Loucy (cell line): ENCODE results near the gene SCAF1.

Source experiments
- H2AFZ ChIP-seq: fragments of 200-600 bp; sonication (generic); 2 replicates; pipeline ENCODE4 v1.6.0; 2016; ENCODE audit warnings: antibody characterized with exemption, mild to moderate bottlenecking, low read length, moderate library complexity
- H3F3A ChIP-seq: fragments of 200-600 bp; 2 replicates; pipeline ENCODE4 v1.6.0; 2016; ENCODE audit warnings: antibody characterized with exemption, low read depth, mild to moderate bottlenecking
- H3K27me3 ChIP-seq: fragments of 200-600 bp; sonication (generic); 2 replicates; pipeline ENCODE4 v1.6.1; 2014; ENCODE audit warnings: low read length, mild to moderate bottlenecking; ENCODE audit not compliant: insufficient read depth, poor library complexity, severe bottlenecking
- H3K36me3 ChIP-seq: fragments of 200-600 bp; sonication (generic); 2 replicates; pipeline ENCODE4 v1.6.1; 2016; ENCODE audit warnings: low read length; ENCODE audit not compliant: insufficient read depth
- H3K4me1 ChIP-seq: fragments of 200-600 bp; sonication (generic); 2 replicates; pipeline ENCODE4 v1.5.1; 2014; ENCODE audit warnings: low read length, mild to moderate bottlenecking; ENCODE audit not compliant: insufficient read depth, poor library complexity, severe bottlenecking
- H3K4me2 ChIP-seq: fragments of 200-600 bp; sonication (generic); 2 replicates; pipeline ENCODE4 v1.6.0; 2014; ENCODE audit warnings: antibody characterized with exemption, low read length, low read depth, mild to moderate bottlenecking; ENCODE audit not compliant: poor library complexity, severe bottlenecking
- H3K4me3 ChIP-seq: fragments of 200-600 bp; sonication (generic); 2 replicates; pipeline ENCODE4 v1.5.1; 2014; ENCODE audit warnings: low read length, mild to moderate bottlenecking, mixed read lengths; ENCODE audit not compliant: poor library complexity, severe bottlenecking
- H3K79me2 ChIP-seq: fragments of 200-600 bp; sonication (generic); 2 replicates; pipeline ENCODE4 v1.6.1; 2014; ENCODE audit warnings: low read length; ENCODE audit not compliant: insufficient read depth
- H3K9ac ChIP-seq: fragments of 200-600 bp; sonication (generic); 2 replicates; pipeline ENCODE4 v1.6.0; 2014; ENCODE audit warnings: mild to moderate bottlenecking, low read depth, low read length, moderate library complexity; ENCODE audit not compliant: poor library complexity, severe bottlenecking
- H3K9me2 ChIP-seq: fragments of 200-600 bp; sonication (generic); replicated peaks from 2 replicates; pipeline ENCODE4 v1.6.1; 2016; ENCODE audit warnings: low read depth, low read length, mixed read lengths
- H3K9me3 ChIP-seq: fragments of 200-600 bp; sonication (generic); 2 replicates; pipeline ENCODE4 v1.6.1; 2014; ENCODE audit warnings: mild to moderate bottlenecking, antibody characterized with exemption, low read length, low read depth; ENCODE audit not compliant: insufficient read depth
- H4K20me1 ChIP-seq: fragments of 200-600 bp; sonication (generic); 2 replicates; pipeline ENCODE4 v1.6.0; 2014; ENCODE audit warnings: antibody characterized with exemption, low read length, mild to moderate bottlenecking; ENCODE audit not compliant: insufficient read depth, poor library complexity, severe bottlenecking
- EZH2phosphoT487 ChIP-seq: fragments of 200-600 bp; IDR thresholded peaks from 2 replicates; pipeline ENCODE4 v1.6.1; 2018; ENCODE audit warnings: antibody characterized with exemption, mild to moderate bottlenecking, moderate library complexity, borderline replicate concordance
- TF ChIP-seq, protein P1 (sequence below): fragments of 200-600 bp; sonication (generic); conservative IDR thresholded peaks from 2 replicates; pipeline ENCODE4 v1.5.1; 2014; ENCODE audit warnings: mild to moderate bottlenecking, antibody characterized with exemption, low read length

Gene SCAF1

DNA sequence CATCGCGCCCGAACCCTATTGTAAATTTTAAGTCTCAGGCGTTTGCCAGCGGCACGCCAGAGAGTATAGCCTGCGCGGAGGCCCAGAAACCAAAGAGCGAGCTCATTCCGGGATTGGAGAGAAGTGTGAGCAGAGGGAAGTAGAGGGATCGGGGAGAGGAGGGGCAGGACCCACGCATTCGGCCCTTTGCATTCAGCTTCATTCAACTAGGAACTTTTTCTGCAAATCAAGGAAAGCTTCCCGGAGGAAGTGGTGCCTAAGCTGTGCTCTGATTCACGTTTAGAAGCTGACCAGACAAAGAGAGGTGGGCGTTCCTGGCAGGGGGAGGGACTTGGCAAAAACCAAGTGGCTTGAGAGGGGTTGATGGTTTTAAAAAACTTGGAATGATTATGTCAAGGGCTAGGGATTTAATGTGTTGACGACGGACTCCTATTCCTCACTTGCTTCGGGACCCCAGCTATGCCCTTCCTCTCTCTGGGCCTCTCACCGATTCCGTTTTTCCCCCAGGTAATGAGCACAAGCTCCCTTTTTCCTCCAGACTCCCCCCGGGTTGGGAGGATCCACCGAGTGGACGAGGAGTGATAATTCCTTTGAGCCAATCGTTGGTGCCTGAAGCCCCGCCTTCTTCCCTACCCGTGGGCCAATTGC, 34.3 kb downstream of the SCAF1 start:
- Histone ChIP-seq H3F3A (peaks cover 3% of the 10 kb centered on the region; the same call in 1 of the 2 replicates), H4K20me1 (peaks cover 37% of the 10 kb centered on the region)

GRCh38 chr19:49676784-49677230, 34.8 kb downstream of the SCAF1 start:
- Histone ChIP-seq H3K27me3 (peaks cover 4% of the 10 kb centered on the region), H2AFZ (peak overlapping the region; percentile 62; the same call in 1 of the 2 replicates), H3K4me2 (peak overlapping the region; percentile 62), H3K9me2 (no peaks in the 10 kb centered on the region), H4K20me1 (peaks cover 39% of the 10 kb centered on the region), H3K4me3 (peak overlapping the region; percentile 99), H3K36me3 (peaks cover 7% of the 10 kb centered on the region; the same call in 1 of the 2 replicates), H3K9me3 (no peaks in the 10 kb centered on the region), H3K9ac (peak overlapping the region; percentile 94), H3F3A (peaks cover 3% of the 10 kb centered on the region; the same call in 1 of the 2 replicates), H3K79me2 (peaks cover 43% of the 10 kb centered on the region), H3K4me1 (peaks cover 28% of the 10 kb centered on the region)
- TF ChIP-seq, protein P1, sequence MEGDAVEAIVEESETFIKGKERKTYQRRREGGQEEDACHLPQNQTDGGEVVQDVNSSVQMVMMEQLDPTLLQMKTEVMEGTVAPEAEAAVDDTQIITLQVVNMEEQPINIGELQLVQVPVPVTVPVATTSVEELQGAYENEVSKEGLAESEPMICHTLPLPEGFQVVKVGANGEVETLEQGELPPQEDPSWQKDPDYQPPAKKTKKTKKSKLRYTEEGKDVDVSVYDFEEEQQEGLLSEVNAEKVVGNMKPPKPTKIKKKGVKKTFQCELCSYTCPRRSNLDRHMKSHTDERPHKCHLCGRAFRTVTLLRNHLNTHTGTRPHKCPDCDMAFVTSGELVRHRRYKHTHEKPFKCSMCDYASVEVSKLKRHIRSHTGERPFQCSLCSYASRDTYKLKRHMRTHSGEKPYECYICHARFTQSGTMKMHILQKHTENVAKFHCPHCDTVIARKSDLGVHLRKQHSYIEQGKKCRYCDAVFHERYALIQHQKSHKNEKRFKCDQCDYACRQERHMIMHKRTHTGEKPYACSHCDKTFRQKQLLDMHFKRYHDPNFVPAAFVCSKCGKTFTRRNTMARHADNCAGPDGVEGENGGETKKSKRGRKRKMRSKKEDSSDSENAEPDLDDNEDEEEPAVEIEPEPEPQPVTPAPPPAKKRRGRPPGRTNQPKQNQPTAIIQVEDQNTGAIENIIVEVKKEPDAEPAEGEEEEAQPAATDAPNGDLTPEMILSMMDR, result no peak
- no peak for TF ChIP-seq EZH2phosphoT487

More for the DNA sequence above, 34.3 kb downstream of the SCAF1 start:
- H3K4me2 ChIP-seq, result peak overlapping the region; percentile 62
- peaks cover 40% of the 10 kb centered on the region for H3K79me2 ChIP-seq
- no peaks in the 10 kb centered on the region for H3K9me3 ChIP-seq
- peaks cover 28% of the 10 kb centered on the region for H3K4me1 ChIP-seq
- peaks cover 4% of the 10 kb centered on the region for H3K27me3 ChIP-seq
- peaks cover 5% of the 10 kb centered on the region; the same call in 1 of the 2 replicates for H3K36me3 ChIP-seq
- peak overlapping the region; percentile 70 for H3K4me3 ChIP-seq
- peak overlapping the region; percentile 96 for H2AFZ ChIP-seq
- H3K9ac ChIP-seq, result peak overlapping the region; percentile 68
- no peaks in the 10 kb centered on the region for H3K9me2 ChIP-seq
- TF ChIP-seq, protein P1, result no peak
- TF ChIP-seq EZH2phosphoT487, result no peak

DNA sequence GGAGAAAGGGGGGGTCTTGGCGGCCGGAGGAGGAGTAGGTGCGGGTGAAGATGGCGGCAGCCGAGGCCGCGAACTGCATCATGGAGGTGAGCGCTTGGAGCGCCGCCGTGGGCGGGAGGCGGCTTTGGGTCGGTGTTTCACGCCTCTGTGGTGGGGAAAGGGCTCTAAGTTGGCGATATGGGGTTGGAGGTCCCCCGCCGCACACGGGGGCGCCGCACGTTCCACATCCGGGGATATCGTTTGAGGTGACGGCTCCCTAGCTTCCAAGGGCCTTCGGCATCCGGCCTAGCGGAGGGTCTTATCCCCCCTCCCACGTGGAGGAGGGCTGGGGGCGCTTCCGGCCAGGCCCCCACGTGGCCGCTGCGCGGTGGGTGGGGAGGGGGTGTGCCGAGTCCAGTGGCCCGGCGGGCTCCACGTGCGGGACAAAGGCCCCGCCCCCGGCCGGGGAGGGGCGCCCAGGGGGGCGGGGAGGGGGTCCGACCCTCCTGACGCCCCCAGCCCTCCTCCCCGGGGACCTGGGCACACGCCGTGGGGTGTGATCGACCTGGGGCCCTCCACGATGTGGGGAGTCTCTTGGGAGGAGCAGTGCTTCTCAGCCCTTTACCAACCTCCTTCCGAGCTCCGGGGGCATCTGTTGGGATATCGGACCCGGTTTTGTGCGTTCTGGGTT, 35.4 kb downstream of the SCAF1 start, which contains the start of gene PRMT1:
Gene PRMT1 (plus strand): TSS at position 41 of the 670 bp plus-strand sequence. CDS start 10 bp downstream, at position 51.
- H3K4me2 ChIP-seq, result peak within 1 kb of the TSS; percentile 82
- peaks cover 44% of the 10 kb centered on the region for H4K20me1 ChIP-seq
- peaks cover 49% of the 10 kb centered on the region for H3K79me2 ChIP-seq
- TF ChIP-seq, protein P1, result no peak
- no peak for TF ChIP-seq EZH2phosphoT487
- H3K27me3 ChIP-seq, result peaks cover 4% of the 10 kb centered on the region
- peaks cover 28% of the 10 kb centered on the region for H3K4me1 ChIP-seq
- H3K4me3 ChIP-seq, result peak within 1 kb of the TSS; percentile 99
- peaks cover 13% of the 10 kb centered on the region; the same call in 1 of the 2 replicates for H3K36me3 ChIP-seq
- H3F3A ChIP-seq, result peaks cover 3% of the 10 kb centered on the region; the same call in 1 of the 2 replicates
- no peaks in the 10 kb centered on the region for H3K9me3 ChIP-seq
- peak within 1 kb of the TSS; percentile 94 for H3K9ac ChIP-seq
- H2AFZ ChIP-seq, result peak within 1 kb of the TSS; percentile 96
- H3K9me2 ChIP-seq, result no peaks in the 10 kb centered on the region
